GM12865 (cell line): ENCODE measurements around the gene PPP2R5C.

ENCODE experiments used
- DNase-seq: peaks from one replicate; pipeline ENCODE4 v3.0.0; 2010; ENCODE audit warnings: low read depth
- H3K4me3 ChIP-seq: 2 replicates; pipeline ENCODE4 v1.5.1; 2011; ENCODE audit warnings: mild to moderate bottlenecking, low read depth, low read length, control low read depth
- TF ChIP-seq, protein P1 (sequence below): IDR thresholded peaks from 2 replicates; pipeline ENCODE4 v1.5.1; 2011; ENCODE audit warnings: low read length, control low read depth, low read depth, inconsistent platforms; ENCODE audit not compliant: insufficient read depth; ENCODE audit errors: missing control alignments

The PPP2R5C gene

GRCh38 chr14:101878211-101878821 lies 116.8 kb downstream of the PPP2R5C start:
- DNase-seq: no peak
- no peak overlapping the region for H3K4me3 ChIP-seq
- TF ChIP-seq, protein P1, sequence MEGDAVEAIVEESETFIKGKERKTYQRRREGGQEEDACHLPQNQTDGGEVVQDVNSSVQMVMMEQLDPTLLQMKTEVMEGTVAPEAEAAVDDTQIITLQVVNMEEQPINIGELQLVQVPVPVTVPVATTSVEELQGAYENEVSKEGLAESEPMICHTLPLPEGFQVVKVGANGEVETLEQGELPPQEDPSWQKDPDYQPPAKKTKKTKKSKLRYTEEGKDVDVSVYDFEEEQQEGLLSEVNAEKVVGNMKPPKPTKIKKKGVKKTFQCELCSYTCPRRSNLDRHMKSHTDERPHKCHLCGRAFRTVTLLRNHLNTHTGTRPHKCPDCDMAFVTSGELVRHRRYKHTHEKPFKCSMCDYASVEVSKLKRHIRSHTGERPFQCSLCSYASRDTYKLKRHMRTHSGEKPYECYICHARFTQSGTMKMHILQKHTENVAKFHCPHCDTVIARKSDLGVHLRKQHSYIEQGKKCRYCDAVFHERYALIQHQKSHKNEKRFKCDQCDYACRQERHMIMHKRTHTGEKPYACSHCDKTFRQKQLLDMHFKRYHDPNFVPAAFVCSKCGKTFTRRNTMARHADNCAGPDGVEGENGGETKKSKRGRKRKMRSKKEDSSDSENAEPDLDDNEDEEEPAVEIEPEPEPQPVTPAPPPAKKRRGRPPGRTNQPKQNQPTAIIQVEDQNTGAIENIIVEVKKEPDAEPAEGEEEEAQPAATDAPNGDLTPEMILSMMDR: no peak

DNA sequence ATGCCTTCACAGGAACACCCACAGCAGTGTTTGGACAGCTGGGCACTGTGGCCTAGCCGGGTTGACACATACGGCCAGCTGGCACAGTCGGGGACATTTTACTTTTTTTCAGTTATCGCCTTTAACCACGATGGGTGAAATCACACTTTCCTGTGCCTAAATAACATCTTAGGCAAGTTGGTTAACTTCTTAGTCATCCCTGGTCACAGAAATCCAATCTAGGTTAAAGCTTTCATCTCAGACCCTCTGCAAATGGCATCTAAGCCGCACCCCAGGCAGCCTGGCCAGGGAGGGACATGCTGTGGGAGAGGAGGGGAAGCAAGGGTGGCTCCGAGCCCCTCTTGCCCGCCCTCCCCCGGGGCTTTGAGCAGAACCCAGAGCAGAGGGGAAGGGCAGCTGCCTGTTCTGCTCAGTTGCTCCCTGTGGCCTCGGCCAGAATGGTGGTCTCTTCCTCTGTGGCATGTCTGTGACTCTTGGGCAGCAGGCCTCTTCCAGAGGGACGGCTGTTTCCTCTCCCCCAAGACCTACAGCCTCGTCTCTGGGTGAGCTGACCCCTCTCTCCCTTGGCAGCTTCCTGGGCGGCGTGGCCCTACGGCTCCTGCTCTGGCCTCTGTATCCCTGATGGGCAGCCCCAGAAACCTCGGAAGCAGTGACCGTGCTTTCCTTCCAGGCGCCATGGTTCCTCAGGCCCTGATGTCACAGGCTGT lies 117.5 kb downstream of the PPP2R5C start:
- peak; percentile 76 for DNase-seq
- H3K4me3 ChIP-seq: no peak overlapping the region
- TF ChIP-seq, protein P1: no peak

GRCh38 chr14:101879529-101880336 lies 118.2 kb downstream of the PPP2R5C start:
- TF ChIP-seq, protein P1: no peak
- no peak overlapping the region for H3K4me3 ChIP-seq
- DNase-seq: peak; percentile 49

DNA sequence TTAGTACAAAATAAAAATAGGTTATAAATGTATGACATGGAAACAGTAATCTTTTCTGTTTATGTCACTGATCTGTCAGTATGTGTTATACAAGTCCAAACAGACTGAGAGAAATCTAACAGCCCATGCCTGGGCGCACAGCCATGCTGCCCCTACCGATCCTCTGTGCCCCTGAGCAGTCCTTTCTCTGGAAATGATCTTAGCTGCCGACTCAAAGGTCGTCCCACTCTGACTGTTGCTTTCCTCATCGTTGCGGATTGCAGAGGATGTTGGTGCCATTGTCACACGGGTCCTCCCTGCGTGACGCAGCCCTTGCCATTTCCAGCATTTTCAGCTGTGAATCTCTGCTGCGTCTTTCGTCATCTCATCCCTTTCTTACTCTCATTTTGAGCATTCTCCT lies 119.9 kb downstream of the PPP2R5C start:
- DNase-seq: no peak
- TF ChIP-seq, protein P1: no peak
- no peak overlapping the region for H3K4me3 ChIP-seq

GRCh38 chr14:101882141-101882935 lies 120.8 kb downstream of the PPP2R5C start:
- no peak overlapping the region for H3K4me3 ChIP-seq
- TF ChIP-seq, protein P1: no peak
- DNase-seq: no peak

DNA sequence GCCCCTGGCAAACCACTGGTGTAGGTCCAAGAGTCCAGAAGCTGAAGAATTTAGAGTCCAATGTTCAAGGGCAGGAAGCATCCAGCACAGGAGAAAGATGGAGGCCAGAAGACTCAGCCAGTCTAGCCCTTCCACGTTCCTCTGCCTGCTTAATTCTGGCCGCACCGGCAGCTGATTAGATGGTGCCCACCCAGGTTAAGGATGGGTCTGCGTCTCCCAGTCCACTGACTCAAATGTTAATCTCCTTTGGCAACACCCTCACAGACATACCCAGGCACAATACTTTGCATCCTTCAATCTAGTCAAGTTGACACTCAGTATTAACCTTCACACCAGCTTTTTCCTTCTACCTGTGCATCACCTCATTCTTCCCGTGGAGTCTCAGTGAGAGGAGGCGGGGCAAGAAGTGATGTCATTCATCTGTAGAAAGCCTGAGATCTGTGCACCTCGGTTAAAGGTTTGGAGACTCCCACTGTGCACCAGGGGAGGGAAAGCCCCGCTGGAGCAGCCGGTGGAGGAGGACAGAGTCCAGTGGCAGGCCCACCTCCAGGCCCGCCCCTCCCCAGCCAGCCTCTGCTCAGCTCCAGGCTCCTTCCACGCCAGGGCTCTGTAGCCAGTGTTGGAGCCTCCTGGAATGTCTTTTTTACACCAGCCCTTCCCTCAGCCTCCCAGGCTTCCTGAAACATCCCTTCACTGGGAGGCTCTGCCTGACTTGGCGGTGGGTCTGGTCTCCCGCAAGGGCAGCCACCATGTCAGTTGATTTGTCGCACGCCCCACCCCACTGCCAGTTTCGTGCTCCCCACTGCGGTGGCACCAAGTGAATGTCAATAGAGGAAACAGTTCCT lies 122.8 kb downstream of the PPP2R5C start:
- no peak for DNase-seq
- no peak overlapping the region for H3K4me3 ChIP-seq
- TF ChIP-seq, protein P1: no peak
